Activated CD4-positive, alpha-beta T cell treated with anti-CD3 and anti-CD28 coated beads, Interleukin-2, amount 10 ng/mL, durations not matched to agents 7 days and 5 days (primary cell): ENCODE data around the gene ITSN1. TPM values are rescaled to one million over a fixed set of nuclear protein-coding genes. Genes with fewer than 3 reads are reported as not detected.
A peak's percentile ranks its signal among the peaks of the same experiment; 100 is the strongest.

ENCODE experiments used
- CTCF ChIA-PET: fragments of 350-600 bp; sonication (Branson Sonifier 250); formaldehyde crosslinking; loops from one replicate; lab custom pipeline; 2021; ENCODE audit warnings: antibody characterized with exemption; lab: Charles Lee
- POLR2A ChIA-PET: fragments of 350-600 bp; sonication (Branson Sonifier 250); formaldehyde crosslinking; loops from one replicate; lab custom pipeline; 2021; ENCODE audit warnings: antibody characterized with exemption; lab: Charles Lee
- DNase-seq: peaks from one replicate; pipeline ENCODE4 v3.0.0-alpha.2; 2020
- H3K27ac Mint-ChIP-seq: one replicate; pipeline ENCODE4 v1.8.0; 2021; ENCODE audit warnings: mild to moderate bottlenecking, moderate library complexity, mixed read lengths
- H3K27me3 Mint-ChIP-seq: one replicate; pipeline ENCODE4 v1.8.0; 2021; ENCODE audit warnings: mixed read lengths
- H3K36me3 Mint-ChIP-seq: one replicate; pipeline ENCODE4 v1.8.0; 2021; ENCODE audit warnings: low read depth, mixed read lengths
- H3K4me1 Mint-ChIP-seq: one replicate; pipeline ENCODE4 v1.8.0; 2021; ENCODE audit warnings: mixed read lengths
- H3K4me3 Mint-ChIP-seq: one replicate; pipeline ENCODE4 v1.8.0; 2021; ENCODE audit warnings: mild to moderate bottlenecking, moderate library complexity, mixed read lengths
- H3K9me3 Mint-ChIP-seq: one replicate; pipeline ENCODE4 v1.8.0; 2021; ENCODE audit warnings: mixed read lengths
- total RNA-seq, 2 experiments: library from RNA; stranded (reverse); gene quantifications; one replicate each; pipeline ENCODE4 v1.2.3, GENCODE V29; 2021

Gene ITSN1
- total RNA-seq, 2 experiments from 2014 or later: 3.0 to 3.3 TPM

DNA sequence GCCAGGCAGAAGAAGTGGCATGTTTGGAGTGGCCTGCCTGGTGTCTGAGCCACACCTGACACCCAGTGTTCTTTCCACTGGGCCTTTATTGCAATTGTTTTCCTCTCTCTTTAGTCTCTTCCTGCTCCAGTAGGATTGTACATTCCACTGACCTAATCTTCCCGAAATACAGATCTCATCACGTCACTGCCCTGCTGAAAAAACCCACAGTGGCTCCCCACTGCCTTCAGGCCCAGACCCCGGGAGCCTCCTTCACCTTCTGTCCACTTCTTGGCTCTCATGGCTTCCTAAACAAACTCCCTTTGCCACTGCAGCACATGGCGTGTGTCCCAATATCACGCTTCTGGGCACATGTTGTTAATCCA is 298.6 kb downstream of the ITSN1 start:
- DNase-seq: no peak
- H3K9me3 Mint-ChIP-seq: peaks cover 16% of the 10 kb centered on the region
- POLR2A ChIA-PET: no interaction called here
- CTCF ChIA-PET: interaction anchor here (0.7 to 0.9 kb wide), 3 partner anchors 19 to 135 kb away, joined by 3 to 5 read pairs (median 4); no protein-coding TSS in a partner anchor
- H3K27me3 Mint-ChIP-seq: no peaks in the 10 kb centered on the region
- H3K4me1 Mint-ChIP-seq: peaks cover 62% of the 10 kb centered on the region
- H3K27ac Mint-ChIP-seq: no peak overlapping the region
- H3K36me3 Mint-ChIP-seq: peaks cover 81% of the 10 kb centered on the region
- no peak overlapping the region for H3K4me3 Mint-ChIP-seq

- Mint-ChIP-seq H3K27ac (no peak overlapping the region), H3K27me3 (no peaks in the 10 kb centered on the region), H3K4me1 (peaks cover 62% of the 10 kb centered on the region), H3K4me3 (no peak overlapping the region), H3K36me3 (peaks cover 79% of the 10 kb centered on the region), H3K9me3 (peaks cover 20% of the 10 kb centered on the region)
- ChIA-PET POLR2A (no interaction called here), CTCF (interaction anchor here (0.9 to 2.3 kb wide), 4 partner anchors 9 to 28 kb away, joined by 3 to 9 read pairs (median 3); no protein-coding TSS in a partner anchor)
- no peak for DNase-seq
Measured at GRCh38 chr21:33942426-33942825, 300.1 kb downstream of the ITSN1 start.

GRCh38 chr21:33943293-33943692 is 301.0 kb downstream of the ITSN1 start:
- Mint-ChIP-seq H3K4me3 (no peak overlapping the region), H3K4me1 (peaks cover 63% of the 10 kb centered on the region), H3K36me3 (peaks cover 78% of the 10 kb centered on the region), H3K27me3 (no peaks in the 10 kb centered on the region), H3K27ac (no peak overlapping the region), H3K9me3 (peaks cover 19% of the 10 kb centered on the region)
- ChIA-PET POLR2A (no interaction called here), CTCF (interaction anchor here (0.9 to 2.3 kb wide), 3 partner anchors 16 to 27 kb away, joined by 3 to 9 read pairs (median 3); no protein-coding TSS in a partner anchor)
- no peak for DNase-seq

DNA sequence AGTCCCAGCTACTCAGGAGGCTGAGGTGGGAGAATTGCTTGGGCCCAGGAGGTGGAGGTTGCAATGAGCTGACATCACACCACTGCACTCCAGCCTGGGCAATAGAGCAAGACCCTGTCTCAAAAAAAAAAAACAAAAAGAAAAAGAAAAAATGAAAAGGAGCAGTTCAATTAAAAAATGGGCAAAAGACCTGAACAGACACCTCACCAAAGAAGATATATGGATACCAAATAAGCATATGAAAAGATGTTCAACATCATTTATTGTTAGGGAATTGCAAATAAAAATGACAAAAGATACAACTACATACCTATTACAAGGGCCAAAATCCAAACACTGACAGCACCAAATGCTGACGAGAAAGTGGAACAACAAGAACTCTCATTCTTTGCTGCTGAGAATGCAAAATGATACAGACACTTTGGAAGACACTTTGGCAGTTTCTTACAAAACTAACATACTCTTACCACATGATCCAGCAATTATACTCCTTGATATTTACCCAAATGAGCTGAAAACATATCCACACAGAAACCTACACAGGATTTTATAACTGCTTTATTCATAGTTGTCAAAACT is 302.0 kb downstream of the ITSN1 start:
- DNase-seq: no peak
- peaks cover 66% of the 10 kb centered on the region for H3K4me1 Mint-ChIP-seq
- H3K36me3 Mint-ChIP-seq: peaks cover 70% of the 10 kb centered on the region
- no peak overlapping the region for H3K27ac Mint-ChIP-seq
- ChIA-PET POLR2A (interaction anchor here (0.8 kb wide), 1 partner anchor 13 kb away, joined by 3 read pairs; no protein-coding TSS in a partner anchor), CTCF (interaction anchor here (2.3 kb wide), 1 partner anchor 20 kb away, joined by 9 read pairs; no protein-coding TSS in a partner anchor)
- H3K4me3 Mint-ChIP-seq: no peak overlapping the region
- peaks cover 14% of the 10 kb centered on the region for H3K9me3 Mint-ChIP-seq
- no peaks in the 10 kb centered on the region for H3K27me3 Mint-ChIP-seq

DNA sequence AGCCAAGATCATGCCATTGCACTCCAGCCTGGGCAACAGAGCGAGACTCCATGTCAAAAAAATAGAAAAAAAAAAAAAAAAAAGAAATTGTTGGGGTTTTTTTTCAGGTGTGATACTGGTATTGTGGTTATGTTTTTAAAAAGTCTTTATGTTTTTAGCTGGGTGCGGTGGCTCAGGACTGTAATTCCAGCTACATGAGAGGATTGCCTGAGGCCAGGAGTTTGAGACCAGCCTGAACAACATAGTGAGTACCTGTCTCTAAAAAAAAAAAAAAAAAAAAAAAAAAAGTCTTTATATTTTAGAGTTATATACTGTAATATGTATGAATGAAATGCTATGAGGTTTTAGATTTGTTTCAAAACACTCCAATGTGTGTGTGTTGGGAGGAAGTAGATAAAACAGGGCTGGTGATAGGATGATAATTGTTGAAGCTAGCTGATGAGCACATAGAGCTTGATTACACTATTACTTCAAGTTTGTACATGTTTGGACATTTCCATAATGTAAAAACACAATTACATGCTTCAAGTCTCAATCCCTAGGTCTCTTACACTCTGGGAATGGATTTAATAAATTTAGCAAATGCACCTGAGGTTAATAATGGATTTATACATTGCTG is 303.5 kb downstream of the ITSN1 start:
- Mint-ChIP-seq H3K36me3 (peaks cover 67% of the 10 kb centered on the region), H3K27ac (peak overlapping the region; percentile 72), H3K27me3 (no peaks in the 10 kb centered on the region), H3K4me3 (no peak overlapping the region), H3K4me1 (peaks cover 69% of the 10 kb centered on the region), H3K9me3 (peaks cover 13% of the 10 kb centered on the region)
- ChIA-PET POLR2A (interaction anchor here (0.7 kb wide), 1 partner anchor 63 kb away, joined by 3 read pairs; no protein-coding TSS in a partner anchor), CTCF (interaction anchor here (0.5 to 5.2 kb wide), 3 partner anchors 10 to 1215 kb away, joined by 3 to 78 read pairs (median 3); no protein-coding TSS in a partner anchor)
- DNase-seq: no peak

DNA sequence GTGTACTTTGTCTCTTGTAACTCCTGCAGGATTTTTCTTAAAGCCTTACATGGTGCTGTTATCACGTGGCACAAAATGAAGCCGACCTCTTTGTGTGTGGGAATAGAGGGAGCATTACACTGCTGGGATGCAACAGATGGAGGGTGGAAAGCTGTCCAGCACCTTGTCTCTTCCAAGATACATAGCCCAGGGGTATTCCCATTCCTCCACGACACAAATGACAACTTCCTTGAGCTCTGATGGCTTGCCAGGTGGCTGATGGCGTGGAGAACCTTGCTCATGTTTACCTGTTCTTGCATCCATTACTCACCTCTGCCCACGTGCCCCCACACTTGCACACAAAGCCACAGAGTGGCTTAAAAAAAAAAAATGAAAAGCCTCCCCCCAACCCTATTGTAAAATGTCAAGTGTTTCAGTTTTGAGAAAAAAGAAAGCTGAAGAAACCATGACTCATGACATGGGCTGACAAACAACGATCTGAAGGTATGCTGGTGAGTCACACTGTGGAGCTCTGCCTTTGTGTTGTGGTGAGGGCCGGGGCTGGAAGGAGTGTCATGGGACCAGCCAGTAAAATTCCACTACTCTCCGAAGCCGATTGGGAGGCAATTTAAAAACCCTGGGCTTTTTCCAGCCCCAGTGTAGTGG is 305.3 kb downstream of the ITSN1 start:
- DNase-seq: peak; percentile 91
- H3K27me3 Mint-ChIP-seq: no peaks in the 10 kb centered on the region
- peaks cover 13% of the 10 kb centered on the region for H3K9me3 Mint-ChIP-seq
- H3K4me3 Mint-ChIP-seq: peak overlapping the region; percentile 62
- H3K36me3 Mint-ChIP-seq: peaks cover 69% of the 10 kb centered on the region
- peaks cover 78% of the 10 kb centered on the region for H3K4me1 Mint-ChIP-seq
- CTCF ChIA-PET: interaction anchor here (0.5 to 5.2 kb wide), 7 partner anchors 12 to 189 kb away, joined by 3 to 78 read pairs (median 6); partner anchors contain the start of genes MRPS6 and SLC5A3
- peak overlapping the region; percentile 99 for H3K27ac Mint-ChIP-seq
- POLR2A ChIA-PET: interaction anchor here (3.7 kb wide), 1 partner anchor 15 kb away, joined by 28 read pairs; no protein-coding TSS in a partner anchor

- Mint-ChIP-seq H3K27ac (peak overlapping the region; percentile 99), H3K9me3 (peaks cover 13% of the 10 kb centered on the region), H3K36me3 (peaks cover 71% of the 10 kb centered on the region), H3K27me3 (no peaks in the 10 kb centered on the region), H3K4me1 (peaks cover 83% of the 10 kb centered on the region), H3K4me3 (peak overlapping the region; percentile 62)
- ChIA-PET CTCF (interaction anchor here (0.7 to 5.2 kb wide), 11 partner anchors 11 to 188 kb away, joined by 3 to 78 read pairs (median 6); partner anchors contain the start of genes MRPS6 and SLC5A3), POLR2A (interaction anchor here (0.6 to 3.7 kb wide), 6 partner anchors 11 to 32 kb away, joined by 3 to 28 read pairs (median 4); no protein-coding TSS in a partner anchor)
- DNase-seq: peak; percentile 95
Measured at GRCh38 chr21:33948096-33948950, 306.0 kb downstream of the ITSN1 start.

DNA sequence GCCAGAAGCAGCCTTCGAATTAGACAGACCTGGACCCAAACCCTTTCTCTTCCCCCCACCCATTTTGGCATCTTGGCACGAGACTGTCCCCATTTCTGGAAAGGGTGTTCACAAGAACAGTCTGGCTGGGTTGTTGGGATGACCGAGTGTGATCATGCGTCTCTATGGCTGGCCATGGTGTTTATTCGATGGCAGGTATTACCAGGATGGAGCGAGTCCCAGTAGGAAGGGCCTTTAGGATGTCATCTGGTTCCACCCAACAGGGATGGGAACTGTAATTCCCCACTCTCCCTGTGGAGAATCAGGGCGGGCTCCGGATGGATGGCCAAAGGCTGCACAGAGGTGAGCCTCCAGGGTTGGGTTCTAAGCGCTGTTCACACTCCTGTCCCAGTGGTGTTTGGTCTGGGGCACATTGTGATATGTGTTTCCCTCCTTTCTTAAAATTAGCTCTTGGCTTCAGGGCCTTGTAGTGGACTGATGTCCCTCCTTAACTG is 306.7 kb downstream of the ITSN1 start:
- no peak for DNase-seq
- H3K4me1 Mint-ChIP-seq: peaks cover 83% of the 10 kb centered on the region
- H3K27me3 Mint-ChIP-seq: no peaks in the 10 kb centered on the region
- peaks cover 68% of the 10 kb centered on the region for H3K36me3 Mint-ChIP-seq
- ChIA-PET POLR2A (interaction anchor here (0.6 to 3.7 kb wide), 6 partner anchors 11 to 127 kb away, joined by 3 to 28 read pairs (median 4); no protein-coding TSS in a partner anchor), CTCF (interaction anchor here (0.7 to 5.2 kb wide), 11 partner anchors 10 to 180 kb away, joined by 3 to 78 read pairs (median 5); partner anchors contain the start of genes MRPS6 and SLC5A3)
- H3K27ac Mint-ChIP-seq: peak overlapping the region; percentile 99
- peaks cover 13% of the 10 kb centered on the region for H3K9me3 Mint-ChIP-seq
- H3K4me3 Mint-ChIP-seq: peak overlapping the region; percentile 62

Other genes starting within 250 kb of the ITSN1 start
- 10 to 100 TPM; 11.3 to 11.8 TPM for gene IFNGR2, start 239.1 kb upstream of the ITSN1 start, total RNA-seq
- 10 to 100 TPM; 33.5 to 34.4 TPM for gene TMEM50B, start 162.5 kb upstream of the ITSN1 start, total RNA-seq
- gene DNAJC28, start 150.8 kb upstream of the ITSN1 start, total RNA-seq: under 1 TPM; 0.40 to 0.58 TPM
- gene GART, start 100.4 kb upstream of the ITSN1 start, total RNA-seq: 100 to 1,000 TPM; 123 to 124 TPM
- gene SON, start 99.5 kb upstream of the ITSN1 start, total RNA-seq: 100 to 1,000 TPM; 310 to 322 TPM
- gene DONSON, start 53.8 kb upstream of the ITSN1 start, total RNA-seq: 10 to 100 TPM; 39.6 to 41.5 TPM
- gene CRYZL1, start 760 bp upstream of the ITSN1 start, total RNA-seq: 10 to 100 TPM; 34.5 to 38.4 TPM